Measurements from ENCODE around the gene CTBP1. TPM values are rescaled to one million over a fixed set of nuclear protein-coding genes. Genes with fewer than 3 reads are reported as not detected.

CTBP1 gene
- total and polyA plus RNA-seq, 2 donors from 2014 or later: 96.1 to 170 TPM

GRCh38 chr4:1168191-1169101 lies 80.5 kb downstream of the CTBP1 start:
- no peak for FAIRE-seq
- Histone ChIP-seq H3K36me3 (ENCODE audit: control insufficient read depth in 2 of 3, insufficient read depth in 3 of 3, low read length in 3 of 3) (no peaks in the 10 kb centered on the region), H3K9ac (ENCODE audit: low read length in 3 of 3) (no peak overlapping the region), H3K27ac (ENCODE audit: low read depth in 2 of 2, low read length in 2 of 2) (no peak overlapping the region), H3K4me1 (ENCODE audit: control insufficient read depth in 2 of 3, insufficient read depth in 2 of 3, low read depth in 1 of 3, low read length in 3 of 3) (peaks cover 0 to 19% (median 0%) of the 10 kb centered on the region in 3 donors), H3K4me3 (ENCODE audit: low read length in 3 of 3) (no peak overlapping the region), H3K27me3 (ENCODE audit: control insufficient read depth, insufficient read depth, low read length) (peaks cover 9% of the 10 kb centered on the region), H3K9me3 (ENCODE audit: control insufficient read depth in 2 of 3, insufficient read depth in 1 of 3, low read length in 3 of 3) (no peaks in the 10 kb centered on the region)
- TF ChIP-seq CTCF (IDR thresholded peaks at IDR 0.05; ENCODE audit: borderline replicate concordance, extremely low read depth, insufficient read depth): no peak
- intact Hi-C loops (cut with DNase I): no loop called here
- DNase-seq: no peak

GRCh38 chr4:1167244-1167949 lies 81.5 kb downstream of the CTBP1 start:
- Histone ChIP-seq H3K9ac (ENCODE audit: low read length in 3 of 3) (peak overlapping the region in 1 of 3 donors; percentile 16), H3K4me1 (ENCODE audit: control insufficient read depth in 2 of 3, insufficient read depth in 2 of 3, low read depth in 1 of 3, low read length in 3 of 3) (peaks cover 0 to 14% (median 0%) of the 10 kb centered on the region in 3 donors), H3K27me3 (ENCODE audit: control insufficient read depth, insufficient read depth, low read length) (peaks cover 9% of the 10 kb centered on the region), H3K9me3 (ENCODE audit: control insufficient read depth in 2 of 3, insufficient read depth in 1 of 3, low read length in 3 of 3) (no peaks in the 10 kb centered on the region), H3K27ac (ENCODE audit: low read depth in 2 of 2, low read length in 2 of 2) (no peak overlapping the region), H3K36me3 (ENCODE audit: control insufficient read depth in 2 of 3, insufficient read depth in 3 of 3, low read length in 3 of 3) (no peaks in the 10 kb centered on the region), H3K4me3 (ENCODE audit: low read length in 3 of 3) (peak overlapping the region; percentile 28 to 46 (median 31))
- no peak for FAIRE-seq
- DNase-seq: peak; percentile 81 to 92 (median 89)
- peak; percentile 87 for TF ChIP-seq CTCF (IDR thresholded peaks at IDR 0.05; ENCODE audit: borderline replicate concordance, extremely low read depth, insufficient read depth)
- intact Hi-C loops (cut with DNase I): no loop called here

DNA sequence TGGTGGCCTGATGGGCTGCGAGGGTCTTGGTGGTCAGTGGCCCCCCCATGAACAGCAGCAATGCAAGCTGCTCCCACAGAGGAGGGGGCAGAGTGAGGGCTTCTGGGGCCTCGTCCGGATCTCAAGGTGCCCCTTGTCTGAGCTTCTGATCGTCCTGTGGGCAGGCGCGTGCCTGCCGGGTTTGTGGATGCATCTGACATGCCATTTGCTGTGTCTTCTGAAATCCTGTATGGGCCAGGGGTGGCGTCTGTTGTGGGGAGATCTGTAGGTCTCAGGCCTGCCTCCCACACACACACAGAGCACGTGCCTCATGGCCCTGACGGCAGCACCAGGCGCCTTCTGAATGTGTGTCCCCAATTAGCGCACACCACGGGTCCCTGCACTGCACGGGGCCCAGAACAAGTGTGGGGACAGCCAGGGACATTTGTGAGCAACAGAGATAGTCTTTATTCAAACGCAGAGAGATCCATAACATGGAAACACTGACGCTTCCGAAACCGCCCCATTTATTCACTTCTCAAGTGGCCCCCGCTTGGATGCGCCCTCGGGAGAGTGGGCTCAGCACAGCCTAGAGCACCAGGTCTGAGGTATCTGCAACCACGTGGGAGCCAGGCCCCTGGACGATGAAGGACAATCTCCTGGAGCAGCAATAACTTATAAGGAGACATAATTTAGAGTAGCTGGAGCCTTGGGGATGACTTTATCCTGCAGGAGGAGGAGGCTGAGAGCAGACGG lies 82.3 kb downstream of the CTBP1 start:
- Histone ChIP-seq H3K27me3 (ENCODE audit: control insufficient read depth, insufficient read depth, low read length) (peaks cover 9% of the 10 kb centered on the region), H3K36me3 (ENCODE audit: control insufficient read depth in 2 of 3, insufficient read depth in 3 of 3, low read length in 3 of 3) (no peaks in the 10 kb centered on the region), H3K9me3 (ENCODE audit: control insufficient read depth in 2 of 3, insufficient read depth in 1 of 3, low read length in 3 of 3) (no peaks in the 10 kb centered on the region), H3K27ac (ENCODE audit: low read depth in 2 of 2, low read length in 2 of 2) (no peak overlapping the region), H3K9ac (ENCODE audit: low read length in 3 of 3) (no peak overlapping the region), H3K4me3 (ENCODE audit: low read length in 3 of 3) (no peak overlapping the region), H3K4me1 (ENCODE audit: control insufficient read depth in 2 of 3, insufficient read depth in 2 of 3, low read depth in 1 of 3, low read length in 3 of 3) (peaks cover 0 to 9% (median 0%) of the 10 kb centered on the region in 3 donors)
- TF ChIP-seq CTCF (IDR thresholded peaks at IDR 0.05; ENCODE audit: borderline replicate concordance, extremely low read depth, insufficient read depth): no peak
- DNase-seq (no peak), FAIRE-seq (no peak)
- intact Hi-C loops (cut with DNase I): no loop called here
